ENCODE data around the gene ZCCHC24.
A peak's percentile ranks its signal among the peaks of the same experiment; 100 is the strongest.

The ZCCHC24 gene

DNA sequence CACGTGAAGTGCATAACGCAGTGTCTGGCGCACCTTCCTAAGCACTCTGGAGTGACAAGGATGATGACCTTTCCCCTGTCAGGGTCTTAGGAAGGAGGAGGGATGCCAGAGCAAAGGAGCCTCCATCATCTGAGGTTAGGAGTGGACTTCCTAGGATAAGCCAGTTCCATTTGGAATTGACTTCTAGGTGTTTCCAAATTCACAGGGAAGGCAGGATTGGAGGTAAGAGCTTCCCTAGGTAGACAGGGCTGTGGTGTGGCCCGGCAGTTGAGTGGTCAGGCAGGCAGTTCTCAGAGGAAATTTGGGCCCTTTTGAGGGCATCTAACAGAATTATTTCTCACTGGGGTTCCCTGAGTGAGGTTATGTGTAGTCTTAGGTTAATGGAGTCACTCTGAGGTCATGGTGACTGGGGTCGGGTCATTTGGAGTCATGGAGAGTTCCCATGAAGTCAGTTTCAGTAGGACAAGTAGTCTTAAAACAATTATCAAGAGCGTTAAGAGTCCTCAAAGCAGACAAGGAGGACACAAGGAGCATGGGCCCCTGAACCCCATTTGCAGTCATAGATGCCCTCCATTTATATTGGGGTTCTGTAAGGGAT is 89.9 kb downstream of the ZCCHC24 start:
- DNase-seq: no peak

DNA sequence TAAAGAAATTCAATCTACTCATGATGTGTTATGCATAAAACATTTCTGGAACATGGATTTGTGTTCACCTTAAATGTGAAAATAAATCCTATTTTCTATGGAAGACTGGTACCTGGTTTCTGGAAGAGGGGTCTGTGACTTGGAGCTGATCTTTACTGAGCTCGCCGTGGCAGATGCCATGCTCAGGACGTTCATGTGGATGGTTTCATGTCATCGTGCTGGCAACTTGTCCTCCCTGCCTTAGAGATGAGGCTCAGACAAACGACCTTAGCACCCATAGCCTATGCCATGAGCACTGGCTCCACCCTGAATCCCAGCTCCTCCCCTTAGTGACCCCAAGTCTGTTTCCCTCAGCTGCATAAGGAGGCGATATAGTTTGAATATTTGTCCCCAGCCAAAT is 90.8 kb downstream of the ZCCHC24 start:
- no peak for DNase-seq

DNA sequence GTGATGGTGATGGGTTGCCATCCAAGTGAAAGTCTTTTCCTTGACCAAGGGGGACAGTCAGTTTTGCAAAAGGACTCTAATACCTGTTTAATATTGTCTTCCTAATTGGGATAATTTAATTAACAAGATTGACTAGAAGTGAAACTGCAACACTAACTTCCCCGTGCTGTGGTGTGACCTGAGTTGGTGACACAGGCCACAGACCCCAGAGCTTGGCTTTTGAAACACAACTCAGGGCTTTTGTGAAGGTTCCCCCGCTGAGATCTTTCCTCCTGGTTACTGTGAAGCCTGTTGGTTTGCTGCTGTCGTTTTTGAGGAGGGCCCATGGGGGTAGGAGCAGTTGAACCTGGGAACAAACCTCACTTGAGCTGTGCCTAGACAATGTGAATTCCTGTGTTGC is 91.3 kb downstream of the ZCCHC24 start:
- no peak for DNase-seq

DNA sequence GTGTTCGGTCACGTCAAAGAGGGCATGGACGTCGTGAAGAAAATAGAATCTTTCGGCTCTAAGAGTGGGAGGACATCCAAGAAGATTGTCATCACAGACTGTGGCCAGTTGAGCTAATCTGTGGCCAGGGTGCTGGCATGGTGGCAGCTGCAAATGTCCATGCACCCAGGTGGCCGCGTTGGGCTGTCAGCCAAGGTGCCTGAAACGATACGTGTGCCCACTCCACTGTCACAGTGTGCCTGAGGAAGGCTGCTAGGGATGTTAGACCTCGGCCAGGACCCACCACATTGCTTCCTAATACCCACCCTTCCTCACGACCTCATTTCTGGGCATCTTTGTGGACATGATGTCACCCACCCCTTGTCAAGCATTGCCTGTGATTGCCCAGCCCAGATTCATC is 91.7 kb downstream of the ZCCHC24 start:
- no peak for DNase-seq

DNA sequence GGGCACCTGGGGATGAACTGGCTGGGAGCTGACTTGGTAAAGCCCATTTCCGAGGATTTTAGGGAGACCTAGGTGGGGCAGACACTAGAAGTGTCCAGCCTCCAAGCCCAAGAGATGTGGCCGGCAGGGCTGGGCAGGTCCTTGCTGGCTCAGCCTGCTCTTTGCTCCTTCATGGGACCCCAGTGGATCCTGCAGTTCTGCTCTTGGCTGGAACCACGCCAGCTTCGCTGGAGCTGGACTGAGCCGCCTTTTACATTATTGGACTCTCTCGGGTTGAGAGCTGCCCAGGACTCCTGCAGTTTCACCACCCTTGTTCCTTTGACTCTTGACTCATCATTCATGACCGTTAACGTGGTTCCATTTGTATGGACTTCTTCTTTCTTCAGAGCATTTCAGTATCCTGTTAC is 92.4 kb downstream of the ZCCHC24 start:
- no peak for DNase-seq

DNA sequence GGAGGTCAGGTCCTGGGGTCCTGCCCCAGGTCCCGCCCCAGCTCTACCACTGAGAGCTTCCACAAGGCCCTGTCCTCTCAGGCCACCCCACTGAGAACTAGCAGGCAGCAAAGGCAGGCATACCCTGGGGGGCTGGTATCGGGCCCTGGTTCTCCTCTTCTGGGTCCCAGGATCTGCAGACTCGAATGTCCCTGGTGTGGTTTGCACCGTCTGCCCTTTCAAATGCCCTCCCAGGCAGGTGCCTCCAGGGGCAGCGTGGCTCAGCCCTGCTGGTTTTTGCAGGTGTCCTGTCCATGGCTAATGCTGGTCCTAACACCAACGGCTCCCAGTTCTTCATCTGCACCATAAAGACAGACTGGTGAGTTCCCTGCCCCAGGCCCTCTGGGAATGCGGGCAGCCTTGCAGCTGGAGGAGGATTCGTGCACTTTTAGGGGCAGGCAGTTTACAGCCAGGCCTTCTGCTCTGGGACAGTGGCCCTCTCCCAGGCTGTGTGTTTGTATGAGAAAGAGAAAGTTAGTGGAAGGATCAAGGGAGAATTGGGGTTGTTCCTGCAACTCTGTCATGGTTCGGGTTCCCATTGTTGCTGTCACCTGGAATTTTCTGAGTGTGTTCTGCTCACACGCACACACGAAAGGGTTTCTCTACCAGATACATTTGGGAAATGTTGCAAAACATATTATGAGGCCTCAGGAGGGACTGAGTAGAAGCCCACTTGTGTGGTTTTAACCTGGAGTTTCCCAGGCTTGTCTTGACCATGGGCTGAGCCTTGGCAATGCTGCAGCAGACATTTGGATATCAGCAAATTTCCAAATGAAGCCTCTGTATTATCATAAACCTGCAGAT is 93.2 kb downstream of the ZCCHC24 start:
- no peak for DNase-seq

DNA sequence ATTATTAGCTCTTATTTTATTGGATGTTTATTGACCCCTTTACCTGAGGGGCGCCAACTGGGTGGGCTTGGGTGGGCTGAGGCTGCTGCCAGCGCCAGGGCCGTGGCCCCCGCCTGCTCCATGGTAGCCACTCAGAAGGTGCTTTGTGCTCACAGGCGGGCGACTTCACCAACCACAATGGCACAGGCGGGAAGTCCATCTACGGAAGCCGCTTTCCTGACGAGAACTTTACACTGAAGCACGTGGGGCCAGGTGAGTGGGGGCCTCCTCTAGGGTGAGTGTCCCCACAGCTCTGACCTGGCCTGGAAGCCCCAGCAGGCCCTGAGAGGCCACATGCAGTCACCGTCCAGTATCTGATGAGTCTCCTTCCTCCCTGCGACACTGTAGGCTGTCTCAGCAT is 94.1 kb downstream of the ZCCHC24 start:
- no peak for DNase-seq

DNA sequence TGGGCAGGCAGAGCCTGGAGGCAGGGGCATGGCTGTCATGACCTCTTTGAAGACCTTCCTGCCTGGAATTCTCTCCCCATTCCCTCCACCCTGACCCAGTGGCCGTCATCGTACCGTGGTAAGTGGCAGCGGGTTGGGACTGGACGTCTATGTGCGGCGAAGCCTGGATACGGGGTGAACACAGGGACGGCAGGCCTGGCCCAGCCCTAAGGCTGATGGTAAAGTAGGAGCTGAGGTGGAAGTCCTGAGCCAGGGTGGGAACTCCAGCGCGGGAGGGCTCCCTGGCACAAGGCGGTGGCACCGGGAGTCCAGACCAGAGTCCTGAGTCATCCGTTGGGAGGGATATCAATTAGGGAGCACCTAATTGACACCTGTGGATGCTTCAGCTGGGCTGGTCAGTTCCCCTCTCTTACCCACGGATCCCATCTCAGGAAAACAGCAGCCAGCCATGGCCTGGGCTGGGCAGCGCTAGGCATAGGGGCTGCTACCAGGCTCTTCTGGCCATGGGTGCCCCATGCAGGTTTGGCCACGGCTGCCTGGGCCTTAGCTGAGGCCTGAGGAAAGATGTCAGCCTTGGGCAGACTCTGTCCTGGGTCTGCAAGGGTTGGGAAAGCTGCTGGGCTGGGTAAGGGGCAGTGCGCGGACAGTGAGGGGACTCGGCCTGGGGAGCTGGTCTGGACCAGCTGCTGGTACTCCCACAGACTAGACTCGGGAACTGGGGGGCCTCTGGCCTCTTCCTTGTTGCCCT is 94.8 kb downstream of the ZCCHC24 start:
- no peak for DNase-seq

DNA sequence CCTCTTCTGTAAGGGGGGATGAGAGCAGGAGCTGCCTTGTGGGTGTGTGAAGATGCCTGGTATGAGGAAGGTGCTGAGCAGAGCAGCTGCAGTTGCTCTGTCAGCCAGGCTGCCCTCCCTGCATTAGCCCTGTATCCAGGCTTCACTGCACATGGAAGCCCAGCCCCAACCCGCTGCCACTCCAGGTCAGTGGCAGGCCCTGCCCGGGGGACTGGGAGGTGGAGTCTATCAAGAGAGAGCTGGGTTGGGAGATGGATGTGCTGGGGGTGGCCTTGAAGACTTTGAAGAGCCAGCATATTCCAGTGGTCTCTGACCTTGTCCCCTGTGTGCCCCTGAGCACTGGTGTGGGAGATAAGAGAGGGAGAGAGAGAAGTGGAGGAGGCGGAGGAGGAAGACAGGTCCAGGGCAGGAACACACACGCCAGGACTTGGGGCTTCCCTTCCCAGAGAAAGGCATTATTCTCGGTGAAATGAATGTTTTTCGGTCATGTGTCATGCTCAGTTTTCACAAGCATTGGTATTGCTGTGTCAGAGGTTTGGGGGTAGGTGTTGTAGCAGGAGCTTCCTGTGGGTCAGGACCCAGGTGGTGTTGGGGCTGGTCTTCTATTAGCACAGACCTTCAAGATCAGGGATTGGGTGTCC is 95.5 kb downstream of the ZCCHC24 start:
- no peak for DNase-seq

DNA sequence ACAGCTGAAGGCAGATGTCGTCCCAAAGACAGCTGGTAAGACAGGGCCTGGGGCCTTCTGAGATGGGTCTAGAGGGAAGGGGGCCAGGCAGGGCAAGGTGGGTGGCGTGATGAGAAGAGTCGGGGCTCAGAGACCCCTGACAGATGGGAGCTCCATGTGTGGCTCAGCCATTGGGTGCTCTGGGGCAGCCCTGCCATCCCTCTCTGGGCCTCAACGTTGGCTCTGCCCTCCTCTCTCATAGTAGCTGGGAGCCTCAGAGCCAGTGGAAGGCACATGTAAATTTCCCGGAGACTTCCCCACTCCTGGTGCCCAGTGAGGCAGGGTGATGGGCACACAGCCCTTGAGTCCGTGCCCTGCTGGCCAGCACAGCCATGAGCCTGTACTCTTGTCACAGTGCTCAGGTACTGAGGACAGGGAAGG is 96.3 kb downstream of the ZCCHC24 start:
- no peak for DNase-seq

DNA sequence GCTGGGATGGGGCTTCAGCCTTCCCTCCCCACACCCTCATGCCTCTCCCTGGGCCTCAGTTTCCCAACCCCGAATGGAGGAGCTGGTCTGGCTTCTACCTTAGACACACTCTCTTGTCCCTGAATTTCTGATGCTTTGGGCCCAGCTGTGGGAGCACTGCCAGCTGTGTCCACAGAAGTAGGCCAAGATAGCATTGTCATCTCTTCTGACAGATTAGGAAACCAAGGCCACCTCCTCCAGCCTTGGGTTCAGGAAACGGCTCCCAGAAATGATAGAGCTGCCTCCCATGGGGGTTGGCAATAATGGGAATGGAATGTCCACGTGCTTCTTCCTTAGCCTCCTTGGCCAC is 96.8 kb downstream of the ZCCHC24 start:
- DNase-seq: no peak

DNA sequence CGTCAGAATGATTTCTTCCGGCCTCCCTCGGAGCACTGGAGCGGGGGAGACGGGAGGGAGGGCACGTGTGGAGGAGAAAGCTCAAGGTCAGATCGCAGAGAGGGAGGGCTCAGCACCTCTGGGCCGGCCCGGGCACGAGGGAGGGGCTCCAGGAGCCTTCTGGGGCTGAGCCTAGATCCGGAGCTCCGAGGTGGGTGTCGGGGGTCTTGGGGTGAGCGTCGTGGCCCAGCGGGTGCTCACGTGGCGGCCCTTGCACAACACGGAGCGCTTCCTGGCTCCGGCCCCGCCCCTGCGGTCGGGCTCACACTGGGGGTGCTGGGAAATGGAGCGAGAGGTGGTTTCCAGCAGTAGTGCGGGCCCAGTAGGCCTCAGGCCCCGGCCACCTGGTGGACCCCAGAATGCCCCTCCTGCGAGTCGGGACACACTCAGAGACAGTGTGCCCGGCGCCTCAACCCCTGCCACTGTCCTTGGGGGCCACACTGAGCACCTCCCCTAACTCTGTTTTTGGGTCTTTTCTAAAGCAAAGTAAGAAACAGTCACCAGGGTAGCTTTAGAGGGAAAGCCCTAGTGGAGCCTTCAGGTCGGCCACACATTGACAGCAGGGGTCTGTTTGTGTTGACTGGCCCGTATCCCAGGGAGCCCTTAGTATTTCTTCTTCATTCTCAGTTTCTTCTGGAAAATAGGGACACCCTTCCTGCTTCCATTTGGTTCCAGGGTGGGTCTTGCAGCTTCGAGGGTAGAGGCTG is 97.4 kb downstream of the ZCCHC24 start:
- DNase-seq: peak; percentile 90

DNA sequence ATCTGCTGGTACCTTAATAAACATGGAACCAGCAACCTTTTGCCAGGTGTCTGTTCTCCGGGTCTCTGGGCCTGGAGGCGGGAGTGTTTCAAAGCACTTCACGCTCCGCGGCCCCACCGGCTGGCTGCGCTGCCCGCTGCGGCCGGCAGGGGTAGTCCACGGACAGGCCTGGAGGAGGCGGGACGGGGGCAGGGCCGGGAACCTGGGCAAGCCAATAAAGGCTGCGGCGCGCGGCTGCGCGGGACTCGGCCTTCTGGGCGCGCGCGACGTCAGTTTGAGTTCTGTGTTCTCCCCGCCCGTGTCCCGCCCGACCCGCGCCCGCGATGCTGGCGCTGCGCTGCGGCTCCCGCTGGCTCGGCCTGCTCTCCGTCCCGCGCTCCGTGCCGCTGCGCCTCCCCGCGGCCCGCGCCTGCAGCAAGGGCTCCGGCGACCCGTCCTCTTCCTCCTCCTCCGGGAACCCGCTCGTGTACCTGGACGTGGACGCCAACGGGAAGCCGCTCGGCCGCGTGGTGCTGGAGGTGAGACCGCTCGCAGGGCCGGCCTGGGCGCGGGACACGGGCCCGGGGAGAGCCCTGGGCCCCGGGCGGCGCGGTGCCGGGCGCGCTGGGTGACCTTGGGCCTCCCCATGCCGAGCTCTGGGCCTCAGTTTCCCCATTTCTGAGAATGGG is 98.1 kb downstream of the ZCCHC24 start, which contains the start of gene PPIF:
PPIF (plus strand) TSS at position 244 of the 668 bp plus-strand sequence; CDS start at position 324, 80 bp downstream.
- peak; percentile 100 for DNase-seq

DNA sequence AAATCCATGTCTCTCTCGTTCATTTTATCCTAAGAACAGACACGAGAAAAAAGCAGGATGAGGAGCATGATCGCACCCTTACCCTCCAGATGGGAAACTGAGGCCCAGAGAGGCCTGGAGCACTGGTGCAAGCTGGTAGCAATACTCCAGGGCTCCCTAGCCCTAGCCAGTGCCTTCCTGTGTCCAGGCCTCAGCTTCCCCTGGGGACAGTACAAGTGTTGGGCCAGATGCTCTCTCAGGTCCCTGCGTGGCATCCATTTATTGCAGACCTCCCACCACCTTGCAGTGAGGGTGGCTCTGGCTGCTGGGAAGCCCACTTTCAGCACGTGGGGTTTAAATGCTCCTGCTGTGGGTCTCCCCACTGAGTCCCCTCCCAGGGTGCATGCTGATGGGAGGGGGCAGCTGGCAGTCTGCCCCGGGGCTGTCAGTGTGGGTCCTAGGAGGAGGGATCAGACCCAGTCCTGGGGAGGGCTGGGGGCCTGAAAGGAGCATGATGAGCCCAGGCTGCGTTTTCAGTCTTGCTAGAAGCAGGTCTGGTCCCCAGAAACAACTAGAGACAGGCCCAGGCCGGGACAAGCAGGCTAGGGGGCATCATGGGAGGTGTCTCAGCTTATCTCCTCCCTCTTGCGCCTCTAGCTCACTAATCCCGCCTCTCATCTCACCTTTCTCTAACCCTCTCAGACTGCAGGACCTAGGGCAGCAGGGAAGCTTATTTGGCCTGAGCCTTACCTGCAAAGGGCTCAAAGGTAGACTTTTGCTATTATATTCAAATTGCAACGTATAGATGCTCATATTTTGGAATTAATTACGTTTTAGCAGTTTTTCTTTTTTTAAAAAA is 98.8 kb downstream of the ZCCHC24 start:
- DNase-seq: peak; percentile 65

DNA sequence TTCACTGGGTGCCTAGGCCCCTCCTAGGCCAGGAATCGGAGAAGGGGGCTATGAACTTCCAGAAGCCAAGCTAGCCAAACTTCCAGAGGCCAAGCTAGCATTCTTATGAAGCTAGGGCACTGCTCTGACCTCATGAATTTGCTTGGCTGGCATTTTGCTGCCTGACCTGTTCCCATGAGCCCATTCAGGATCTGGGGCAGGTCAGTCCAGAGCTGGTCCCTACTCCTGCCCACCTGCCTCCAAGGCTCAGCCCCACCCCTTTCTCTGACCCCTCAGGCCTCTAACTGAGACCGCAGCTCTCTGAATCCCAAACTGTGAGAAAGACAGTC is 99.4 kb downstream of the ZCCHC24 start:
- DNase-seq: no peak

DNA sequence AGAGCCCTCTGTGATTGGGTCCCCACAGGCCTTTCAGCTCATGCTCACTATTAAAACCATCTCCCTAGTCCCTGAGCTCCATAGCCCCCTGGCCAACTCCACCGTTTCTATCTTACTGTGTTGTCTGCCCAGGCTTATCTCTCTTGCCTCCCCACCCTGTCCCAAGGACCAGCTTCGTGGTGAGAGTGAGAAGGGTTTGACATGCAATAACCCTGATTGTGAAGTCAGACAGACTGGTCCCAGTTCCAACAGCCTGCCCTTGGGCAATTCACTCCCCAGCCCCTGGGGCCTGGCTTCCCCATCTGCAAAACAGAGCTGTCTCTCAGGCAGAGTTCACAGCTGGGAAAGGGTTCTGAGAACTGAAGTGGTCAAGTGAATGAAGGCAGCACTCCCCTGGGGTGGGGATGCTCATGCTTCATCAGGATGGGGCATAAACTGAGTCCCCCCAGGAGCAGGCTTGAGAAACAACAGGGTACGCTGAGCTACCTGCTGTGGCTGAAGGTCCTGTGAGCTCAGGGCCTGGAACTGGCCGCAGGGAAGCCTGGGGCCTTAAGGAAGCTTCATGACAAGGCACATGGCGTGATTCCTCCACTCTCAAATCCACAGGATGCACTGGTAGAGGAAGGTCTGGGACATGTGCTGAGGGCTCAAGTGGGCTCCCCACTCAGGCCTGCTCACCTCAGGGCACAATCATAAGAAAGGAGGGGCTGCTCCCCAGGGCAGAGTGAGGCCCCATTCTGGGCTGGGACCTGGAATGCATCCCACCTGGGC is 100.0 kb downstream of the ZCCHC24 start:
- DNase-seq: no peak

DNA sequence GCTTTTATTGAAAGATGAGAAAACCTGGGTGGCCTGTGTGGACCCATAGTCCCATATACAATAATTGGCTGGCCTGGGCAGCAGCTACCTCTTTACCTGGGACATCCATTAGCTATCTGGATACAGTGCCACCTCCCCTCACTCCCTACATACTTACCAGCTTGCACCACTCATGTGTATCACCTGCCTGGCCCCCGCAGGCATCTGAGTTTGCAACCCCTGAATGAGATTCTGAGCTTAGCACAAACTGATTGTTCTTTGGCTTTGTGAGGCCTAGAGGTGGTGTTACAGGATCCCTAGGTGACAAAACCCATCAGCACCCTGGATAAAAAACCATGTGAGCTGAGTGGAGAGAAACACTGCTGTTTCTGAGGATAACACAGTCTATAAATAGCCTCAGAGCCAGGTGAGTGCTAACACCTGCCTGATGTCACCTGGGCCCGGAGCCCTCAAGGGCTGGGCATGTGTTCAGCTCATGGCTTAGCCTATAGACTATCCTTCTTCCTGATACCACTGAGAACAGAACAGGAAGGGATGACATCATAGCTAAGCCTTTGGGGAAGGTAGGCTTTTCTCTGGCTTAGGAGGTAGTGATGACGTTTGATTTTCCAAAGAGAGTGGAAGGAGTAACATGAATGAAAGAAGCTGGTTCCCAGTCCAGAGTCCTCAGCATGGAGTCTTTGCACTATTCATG is 100.8 kb downstream of the ZCCHC24 start:
- DNase-seq: no peak

DNA sequence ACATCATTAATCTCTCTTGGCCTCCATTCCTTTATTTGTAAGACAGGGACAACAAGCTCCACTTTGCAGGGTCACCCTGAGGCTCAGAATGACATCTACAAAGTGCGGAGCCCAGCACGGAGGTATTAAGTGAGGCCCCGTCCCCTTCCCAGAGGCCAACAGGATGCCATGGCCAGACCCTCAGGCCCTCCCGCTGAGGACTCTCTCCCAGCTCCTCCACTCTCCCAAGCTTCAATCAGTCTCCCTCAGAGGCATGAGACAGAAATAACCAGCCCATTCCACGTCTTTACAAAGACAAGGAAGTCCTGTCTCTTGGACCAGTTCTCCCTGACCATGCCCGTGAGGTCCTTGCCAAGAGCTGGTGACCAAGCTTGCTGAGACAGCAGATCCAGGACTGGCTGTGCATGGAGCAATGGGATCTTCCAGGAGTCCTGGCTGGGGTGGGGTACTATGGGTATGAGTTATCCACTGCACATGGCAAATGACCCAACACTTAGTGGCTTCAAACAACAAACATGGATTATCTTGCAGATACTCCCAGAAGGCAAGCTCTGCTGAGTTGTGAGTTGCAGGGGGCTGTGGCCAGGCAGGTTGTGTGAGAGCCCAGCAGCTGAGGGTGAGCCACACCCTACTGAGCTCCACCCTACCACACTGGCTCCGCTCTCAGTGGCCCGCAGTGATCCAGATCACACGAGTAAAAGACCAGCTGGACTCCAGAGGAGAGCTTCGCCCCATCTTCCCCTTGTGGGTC is 102.4 kb downstream of the ZCCHC24 start:
- DNase-seq: peak; percentile 55

DNA sequence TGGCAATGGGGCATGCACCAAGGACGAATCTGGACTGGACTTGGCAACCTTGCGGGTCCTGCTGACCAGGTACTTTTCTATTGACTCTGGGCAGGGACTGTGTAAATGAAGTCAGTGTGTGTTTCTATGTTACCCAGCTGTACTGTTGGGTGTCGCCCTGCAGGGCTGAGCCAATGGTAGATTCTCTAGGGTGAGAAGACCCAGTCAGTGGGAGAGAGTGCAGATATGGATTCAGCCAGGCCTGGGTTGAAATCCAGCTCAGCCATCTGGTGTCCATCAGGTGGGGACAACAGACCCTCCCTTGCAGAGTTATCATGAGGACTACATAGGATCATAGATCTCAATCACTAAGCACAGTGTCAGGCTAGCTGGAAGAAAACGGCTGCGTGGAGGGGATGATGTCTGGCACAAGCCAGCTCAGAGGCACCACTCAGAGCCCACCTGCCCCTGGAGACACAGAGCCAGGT is 103.1 kb downstream of the ZCCHC24 start:
- DNase-seq: peak; percentile 49
